Endothelial cell (in vitro differentiated cells): ENCODE data around the gene IL1RAP. TPM values are rescaled to one million over a fixed set of nuclear protein-coding genes. Genes with fewer than 3 reads are reported as not detected.

ENCODE experiments used
- DNase-seq: peaks from one replicate; pipeline ENCODE4 v3.0.0; 2021; ENCODE audit warnings: low spot score
- H3K27ac Mint-ChIP-seq: one replicate; pipeline ENCODE4 v1.8.0; 2021; ENCODE audit warnings: mixed read lengths, inconsistent platforms; ENCODE audit not compliant: unreplicated experiment
- H3K27me3 Mint-ChIP-seq: one replicate; pipeline ENCODE4 v1.8.0; 2021; ENCODE audit warnings: mild to moderate bottlenecking, moderate library complexity, mixed read lengths, inconsistent platforms; ENCODE audit not compliant: unreplicated experiment
- H3K36me3 Mint-ChIP-seq: one replicate; pipeline ENCODE4 v1.8.0; 2021; ENCODE audit warnings: mild to moderate bottlenecking, low read depth, mixed read lengths, inconsistent platforms; ENCODE audit not compliant: unreplicated experiment
- H3K4me1 Mint-ChIP-seq: one replicate; pipeline ENCODE4 v1.8.0; 2021; ENCODE audit warnings: mild to moderate bottlenecking, mixed read lengths, inconsistent platforms; ENCODE audit not compliant: unreplicated experiment
- H3K4me3 Mint-ChIP-seq: one replicate; pipeline ENCODE4 v1.8.0; 2021; ENCODE audit warnings: mild to moderate bottlenecking, mixed read lengths, inconsistent platforms; ENCODE audit not compliant: unreplicated experiment
- H3K9me3 Mint-ChIP-seq: one replicate; pipeline ENCODE4 v1.8.0; 2021; ENCODE audit warnings: mixed read lengths, inconsistent platforms; ENCODE audit not compliant: unreplicated experiment
- total RNA-seq: library from RNA; stranded (reverse); fragmentation: NEBNext Ultra II Directional; extraction: Animal tissue kit (Norgen Biotek cat#: 25700); gene quantifications from one replicate; pipeline ENCODE4 v1.2.1, GENCODE V29; 2021; ENCODE audit not compliant: unreplicated experiment
- TF ChIP-seq, protein P1 (sequence below): fragments of 200-600 bp; sonication (generic); IDR thresholded peaks from one replicate; pipeline ENCODE4 v1.5.0; 2021; ENCODE audit warnings: antibody characterized with exemption; ENCODE audit not compliant: unreplicated experiment

The IL1RAP gene
- total RNA-seq, 1 donor from 2014 or later: 7.7 TPM

DNA sequence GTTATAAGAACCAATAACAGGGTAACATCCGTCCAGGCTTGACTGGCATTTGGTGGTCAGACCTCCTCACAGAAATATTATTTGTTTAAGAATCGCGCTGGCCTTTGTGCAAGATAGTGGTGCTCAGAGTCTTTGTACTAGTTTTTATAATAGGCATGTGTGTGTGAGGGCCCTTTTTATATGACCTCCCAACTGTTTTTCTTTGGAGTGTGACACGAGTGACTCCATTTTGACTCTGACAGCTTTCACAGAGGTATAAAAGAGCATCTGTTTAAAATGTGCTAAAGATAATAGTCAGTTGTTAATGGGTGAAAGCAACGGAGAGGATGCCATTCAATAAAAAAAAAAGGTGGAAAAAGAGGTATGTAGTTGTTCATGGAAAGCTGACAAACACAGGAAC, 110.4 kb downstream of the IL1RAP start:
- DNase-seq: no peak
- TF ChIP-seq, protein P1, sequence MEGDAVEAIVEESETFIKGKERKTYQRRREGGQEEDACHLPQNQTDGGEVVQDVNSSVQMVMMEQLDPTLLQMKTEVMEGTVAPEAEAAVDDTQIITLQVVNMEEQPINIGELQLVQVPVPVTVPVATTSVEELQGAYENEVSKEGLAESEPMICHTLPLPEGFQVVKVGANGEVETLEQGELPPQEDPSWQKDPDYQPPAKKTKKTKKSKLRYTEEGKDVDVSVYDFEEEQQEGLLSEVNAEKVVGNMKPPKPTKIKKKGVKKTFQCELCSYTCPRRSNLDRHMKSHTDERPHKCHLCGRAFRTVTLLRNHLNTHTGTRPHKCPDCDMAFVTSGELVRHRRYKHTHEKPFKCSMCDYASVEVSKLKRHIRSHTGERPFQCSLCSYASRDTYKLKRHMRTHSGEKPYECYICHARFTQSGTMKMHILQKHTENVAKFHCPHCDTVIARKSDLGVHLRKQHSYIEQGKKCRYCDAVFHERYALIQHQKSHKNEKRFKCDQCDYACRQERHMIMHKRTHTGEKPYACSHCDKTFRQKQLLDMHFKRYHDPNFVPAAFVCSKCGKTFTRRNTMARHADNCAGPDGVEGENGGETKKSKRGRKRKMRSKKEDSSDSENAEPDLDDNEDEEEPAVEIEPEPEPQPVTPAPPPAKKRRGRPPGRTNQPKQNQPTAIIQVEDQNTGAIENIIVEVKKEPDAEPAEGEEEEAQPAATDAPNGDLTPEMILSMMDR: no peak
- H3K9me3 Mint-ChIP-seq: no peaks in the 10 kb centered on the region
- H3K4me3 Mint-ChIP-seq: no peak overlapping the region
- H3K27ac Mint-ChIP-seq: no peak overlapping the region
- H3K36me3 Mint-ChIP-seq: no peaks in the 10 kb centered on the region
- H3K4me1 Mint-ChIP-seq: peaks cover 9% of the 10 kb centered on the region
- H3K27me3 Mint-ChIP-seq: peaks cover 1% of the 10 kb centered on the region

DNA sequence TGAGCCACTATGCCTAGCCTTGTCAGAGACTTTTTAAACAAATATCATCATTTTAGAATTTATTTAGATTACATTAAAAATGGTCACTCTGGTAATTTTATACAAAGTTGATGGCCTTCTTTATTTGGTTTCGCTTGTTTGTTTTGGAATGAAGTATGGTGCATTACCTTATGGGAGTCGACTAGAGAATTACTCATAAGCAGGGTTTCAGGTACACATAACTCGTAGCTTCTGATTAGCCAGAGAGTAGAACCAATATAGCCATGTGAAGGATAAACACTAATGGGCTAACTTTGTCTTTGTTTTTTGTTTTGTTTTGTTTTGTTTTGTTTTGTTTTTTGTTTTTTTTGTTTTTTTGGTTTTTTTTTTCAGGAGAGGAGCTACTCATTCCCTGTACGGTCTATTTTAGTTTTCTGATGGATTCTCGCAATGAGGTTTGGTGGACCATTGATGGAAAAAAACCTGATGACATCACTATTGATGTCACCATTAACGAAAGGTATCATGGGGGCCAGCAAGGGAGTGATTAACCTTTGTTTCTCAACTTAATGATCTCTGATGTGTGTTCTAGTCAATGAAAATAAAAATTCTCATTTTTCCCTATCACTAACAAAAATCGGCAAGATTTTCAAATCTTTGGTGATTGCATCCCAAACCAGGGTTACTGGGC, 113.2 kb downstream of the IL1RAP start:
- Mint-ChIP-seq H3K27ac (no peak overlapping the region), H3K9me3 (no peaks in the 10 kb centered on the region), H3K36me3 (no peaks in the 10 kb centered on the region), H3K4me1 (peaks cover 9% of the 10 kb centered on the region), H3K27me3 (peaks cover 1% of the 10 kb centered on the region), H3K4me3 (no peak overlapping the region)
- DNase-seq: no peak
- TF ChIP-seq, protein P1: no peak

DNA sequence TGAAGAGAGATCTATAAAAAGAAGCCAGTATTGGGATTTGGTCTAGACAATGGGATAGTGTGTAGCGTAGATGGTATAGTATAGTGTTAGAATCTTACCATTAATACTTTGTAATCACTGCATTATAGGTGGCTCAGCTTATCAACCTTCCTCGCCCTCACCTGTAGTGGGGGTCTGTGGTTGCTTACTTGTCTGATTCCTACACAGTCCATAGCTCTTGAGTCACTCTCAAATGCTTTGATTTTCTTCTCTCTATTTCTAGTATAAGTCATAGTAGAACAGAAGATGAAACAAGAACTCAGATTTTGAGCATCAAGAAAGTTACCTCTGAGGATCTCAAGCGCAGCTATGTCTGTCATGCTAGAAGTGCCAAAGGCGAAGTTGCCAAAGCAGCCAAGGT, 115.2 kb downstream of the IL1RAP start:
- no peaks in the 10 kb centered on the region for H3K4me1 Mint-ChIP-seq
- H3K4me3 Mint-ChIP-seq: no peak overlapping the region
- TF ChIP-seq, protein P1: no peak
- no peaks in the 10 kb centered on the region for H3K36me3 Mint-ChIP-seq
- H3K9me3 Mint-ChIP-seq: no peaks in the 10 kb centered on the region
- H3K27me3 Mint-ChIP-seq: no peaks in the 10 kb centered on the region
- no peak overlapping the region for H3K27ac Mint-ChIP-seq
- DNase-seq: no peak

DNA sequence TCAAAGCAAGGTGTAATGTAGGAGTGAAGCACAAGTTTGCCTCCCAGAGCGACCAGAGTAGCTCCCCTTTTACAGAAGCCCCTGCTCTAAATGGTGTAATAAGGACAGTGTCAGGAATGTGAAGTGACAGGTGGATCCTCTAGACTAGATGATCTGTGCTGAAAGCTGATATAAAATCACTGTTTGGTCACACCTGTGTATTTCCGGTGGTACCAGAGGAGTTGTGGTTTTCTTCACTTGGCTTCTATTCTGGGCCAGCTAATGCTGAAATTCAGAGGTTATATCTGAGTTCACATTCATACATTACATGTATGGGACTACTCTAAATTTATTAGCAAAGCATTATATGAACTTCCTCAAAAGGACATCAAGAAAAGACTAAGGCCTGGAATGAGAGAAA, 117.4 kb downstream of the IL1RAP start:
- Mint-ChIP-seq H3K4me3 (no peak overlapping the region), H3K4me1 (no peaks in the 10 kb centered on the region), H3K36me3 (no peaks in the 10 kb centered on the region), H3K27ac (no peak overlapping the region), H3K9me3 (no peaks in the 10 kb centered on the region), H3K27me3 (no peaks in the 10 kb centered on the region)
- no peak for DNase-seq
- TF ChIP-seq, protein P1: no peak

DNA sequence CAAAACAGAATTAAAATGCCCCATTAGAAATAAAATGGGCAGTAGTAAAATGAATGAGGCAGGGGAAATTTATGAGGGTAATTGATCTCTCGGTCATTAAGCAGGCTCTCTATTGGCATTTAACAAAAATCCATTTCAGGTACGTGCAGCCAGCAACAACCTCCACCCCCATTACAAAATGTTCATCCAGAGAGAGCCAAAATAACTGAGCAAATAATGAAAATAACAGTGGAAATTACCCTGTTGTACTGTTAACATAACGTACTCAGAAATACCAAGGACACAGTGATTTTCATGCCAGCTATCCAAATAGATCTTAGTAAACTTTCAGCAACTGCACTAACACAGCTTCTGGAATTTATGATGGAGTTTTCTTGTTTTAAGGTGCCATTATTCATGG, 127.7 kb downstream of the IL1RAP start:
- DNase-seq: no peak
- Mint-ChIP-seq H3K4me1 (peaks cover 2% of the 10 kb centered on the region), H3K27me3 (peaks cover 2% of the 10 kb centered on the region), H3K27ac (no peak overlapping the region), H3K9me3 (no peaks in the 10 kb centered on the region), H3K36me3 (no peaks in the 10 kb centered on the region), H3K4me3 (no peak overlapping the region)
- TF ChIP-seq, protein P1: no peak
